Neural progenitor cell (in vitro differentiated cells): Measurements from ENCODE around the gene WWOX.

ENCODE experiments used
- CTCF ChIP-seq: fragments of 200-600 bp; sonication (generic); IDR thresholded peaks from 2 replicates; pipeline ENCODE4 v1.5.1; 2017; ENCODE audit warnings: antibody characterized with exemption, mild to moderate bottlenecking
- EZH2 ChIP-seq: fragments of 200-600 bp; sonication (generic); IDR thresholded peaks from 2 replicates; pipeline ENCODE4 v1.6.1; 2017; ENCODE audit warnings: antibody characterized with exemption, mild to moderate bottlenecking, moderate library complexity
- EZH2phosphoT487 ChIP-seq: fragments of 200-600 bp; sonication (generic); IDR thresholded peaks from 2 replicates; pipeline ENCODE4 v1.6.1; 2017; ENCODE audit warnings: antibody characterized with exemption

GRCh38 chr16:78597809-78598570 is 498.5 kb downstream of the WWOX start:
- TF ChIP-seq CTCF = no peak
- TF ChIP-seq EZH2 = no peak
- TF ChIP-seq EZH2phosphoT487 = no peak
